Endometrial microvascular endothelial cells (primary cell): ENCODE measurements around the gene KIF17. TPM values are rescaled to one million over a fixed set of nuclear protein-coding genes. Genes with fewer than 3 reads are reported as not detected.

ENCODE experiments used
- in situ Hi-C: cut with HindIII; loops from 2 replicates; pipeline ENCODE4 v1.10.0; 2017; ENCODE audit warnings: low sequenced_read_pairs, low pct_unique_long_range_greater_than_20kb; ENCODE audit errors: inconsistent ontology term
- total RNA-seq: library from RNA; depleted of rRNA; stranded (reverse); fragments of >200 nt; gene quantifications from one replicate; pipeline ENCODE4 v1.2.3, GENCODE V29; 2015; ENCODE audit errors: inconsistent ontology term

Gene KIF17
- total RNA-seq, 1 donor from 2014 or later: 26.4 TPM

- in situ Hi-C loops: no loop called here
Measured at GRCh38 chr1:20716232-20716631, 1.6 kb downstream of the KIF17 start.

DNA sequence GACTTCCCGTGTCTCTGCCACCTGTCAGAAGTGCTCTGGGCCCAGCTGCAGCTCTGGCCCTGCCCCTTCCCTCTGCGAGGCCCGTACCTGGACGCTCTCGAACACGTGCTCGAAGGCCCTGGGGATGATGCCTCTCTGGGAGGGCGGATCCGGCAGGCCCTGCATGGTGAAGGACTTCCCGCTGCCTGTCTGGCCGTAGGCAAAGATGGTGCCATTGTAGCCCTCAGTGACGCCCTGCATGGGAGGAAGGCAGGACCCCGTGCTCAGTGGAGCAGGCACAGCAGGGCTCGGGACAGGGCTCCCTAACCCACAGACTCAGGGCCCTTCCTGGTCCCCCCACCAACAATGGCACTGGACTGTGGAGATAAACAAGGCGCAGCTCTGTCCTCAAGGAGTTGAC, 2.4 kb downstream of the KIF17 start:
- in situ Hi-C loops: no loop called here

- in situ Hi-C loops: no loop called here
Measured at GRCh38 chr1:20713440-20713839, 4.4 kb downstream of the KIF17 start.

DNA sequence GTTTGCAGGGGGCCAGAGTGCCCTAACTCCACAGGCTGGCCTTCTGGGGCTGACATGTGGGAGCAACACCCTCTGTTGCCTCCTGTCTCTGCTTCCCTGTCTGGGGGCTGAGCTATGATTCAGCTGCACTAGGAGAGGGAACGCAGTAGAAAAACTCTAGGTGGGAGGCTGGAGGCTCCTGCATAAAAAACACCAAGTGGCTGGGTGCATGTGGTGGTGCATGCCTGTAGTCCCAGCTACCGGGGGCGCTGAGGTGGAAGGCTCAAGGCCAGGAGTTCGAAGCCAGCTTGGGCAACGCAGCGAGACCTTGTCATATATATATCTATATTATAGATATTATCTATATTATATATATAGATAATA, 5.6 kb downstream of the KIF17 start:
- in situ Hi-C loops: no loop called here

DNA sequence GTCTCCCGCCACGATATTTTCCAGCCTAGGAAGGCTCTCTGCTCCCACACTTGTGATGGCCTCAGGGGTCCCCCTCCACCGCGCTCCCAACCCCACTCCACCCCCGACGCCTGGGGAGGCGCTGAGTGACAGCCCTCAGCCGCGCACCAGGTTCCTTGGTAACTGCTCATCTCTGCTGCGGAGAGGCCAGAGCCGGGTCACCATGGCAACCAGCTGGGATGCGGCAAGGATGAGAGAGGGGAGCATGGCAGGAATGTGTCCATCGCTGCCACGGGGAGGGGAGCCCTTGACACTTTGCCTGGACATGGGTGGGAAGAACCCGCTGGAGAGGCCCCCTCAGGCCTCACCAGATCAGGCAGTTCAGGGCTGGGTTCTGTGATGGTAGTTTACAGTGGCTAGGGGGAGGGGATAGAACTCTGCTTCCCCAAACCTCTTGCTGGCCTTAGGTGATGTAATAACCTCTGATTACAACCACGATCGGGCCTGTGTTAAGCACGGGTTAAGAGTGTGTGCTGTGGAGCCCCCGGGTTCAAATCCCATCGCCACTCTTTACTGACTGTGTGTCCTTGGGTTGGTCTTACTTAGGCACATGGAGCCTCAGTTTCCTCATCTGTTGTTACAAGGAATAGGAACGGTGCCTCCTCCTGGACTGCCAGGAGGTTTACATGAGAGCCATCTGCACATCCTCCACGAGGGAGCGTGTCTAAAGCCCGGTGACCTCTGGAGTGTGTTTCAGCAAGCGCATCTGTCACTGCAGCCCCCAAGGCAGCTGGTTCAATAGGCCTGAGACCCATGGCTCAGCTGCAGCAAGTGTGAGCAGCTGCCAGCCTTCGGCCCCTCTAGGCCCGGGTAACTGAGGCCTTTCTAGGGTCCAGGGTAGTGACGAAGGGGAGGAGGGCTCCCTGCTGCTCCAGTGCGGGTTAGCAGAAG, 6.3 kb downstream of the KIF17 start:
- in situ Hi-C loops: no loop called here

GRCh38 chr1:20710469-20711284, 7.1 kb downstream of the KIF17 start:
- in situ Hi-C loops: no loop called here

GRCh38 chr1:20709868-20710267, 7.9 kb downstream of the KIF17 start:
- in situ Hi-C loops: no loop called here

- in situ Hi-C loops: no loop called here
Measured at GRCh38 chr1:20708891-20709290, 8.9 kb downstream of the KIF17 start.

DNA sequence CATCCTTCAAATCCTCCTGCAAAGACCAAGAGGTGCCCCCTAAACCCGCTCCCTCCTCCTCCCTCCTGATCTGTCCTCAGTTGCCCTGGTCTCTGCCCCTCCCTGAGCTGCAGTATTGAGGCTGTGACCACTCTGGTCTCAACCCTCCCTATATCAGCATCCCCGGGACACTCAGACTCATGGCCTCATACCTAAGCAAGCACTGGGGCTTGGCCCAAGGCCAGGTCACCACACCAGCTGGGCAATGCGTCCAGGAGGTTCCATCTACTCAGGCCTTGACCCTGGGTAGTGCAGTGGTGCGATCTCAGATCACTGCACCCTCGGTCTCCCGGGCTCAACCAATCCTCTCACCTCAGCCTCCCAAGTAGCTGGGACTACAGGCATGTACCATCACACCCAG, 9.8 kb downstream of the KIF17 start:
- in situ Hi-C loops: no loop called here

DNA sequence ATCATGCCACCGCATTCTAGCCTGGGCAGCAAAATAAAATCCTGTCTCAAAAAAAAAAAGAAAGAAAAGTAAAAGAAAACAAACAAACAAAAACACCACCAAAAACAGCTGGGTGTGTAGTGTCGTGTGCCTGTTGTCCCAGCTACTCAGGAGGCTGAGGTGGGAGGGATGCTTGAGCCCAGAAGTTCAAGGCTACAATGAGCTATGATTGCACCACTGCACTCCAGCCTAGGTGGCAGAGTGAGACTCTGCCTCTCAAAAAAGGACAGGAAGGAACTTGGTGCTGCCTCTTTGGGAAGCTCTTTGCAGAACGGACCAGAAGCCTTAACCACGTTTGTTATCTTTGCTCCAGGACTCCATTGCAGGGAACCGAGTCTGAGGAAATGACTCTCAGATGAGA, 11.0 kb downstream of the KIF17 start:
- in situ Hi-C loops: no loop called here

DNA sequence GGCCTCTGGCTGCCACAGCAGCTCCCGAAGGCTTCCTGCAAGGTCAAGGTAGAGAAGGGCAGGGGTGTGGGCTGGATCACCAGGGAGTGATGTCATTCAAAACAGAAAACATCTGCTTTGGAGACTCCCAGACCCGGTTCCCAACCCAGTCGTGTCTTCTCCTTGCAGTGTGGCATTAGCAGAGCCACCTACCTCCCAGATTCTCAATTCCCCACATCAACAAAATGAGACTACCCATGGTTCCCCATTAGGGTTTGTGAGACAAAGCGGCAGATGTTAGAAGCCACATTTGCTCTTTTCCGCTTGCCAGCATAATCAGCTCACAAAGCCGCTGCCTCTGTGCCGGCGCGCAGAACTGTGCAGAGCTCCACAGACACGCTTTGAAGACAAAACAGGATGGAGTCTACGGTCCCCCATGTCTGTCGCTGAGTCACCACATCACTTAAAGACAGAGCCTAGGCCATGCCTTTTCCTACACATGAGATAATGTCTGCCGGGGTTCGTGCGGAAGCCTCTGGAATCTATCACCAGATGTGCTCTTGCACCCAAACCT, 12.5 kb downstream of the KIF17 start:
- in situ Hi-C loops: no loop called here

DNA sequence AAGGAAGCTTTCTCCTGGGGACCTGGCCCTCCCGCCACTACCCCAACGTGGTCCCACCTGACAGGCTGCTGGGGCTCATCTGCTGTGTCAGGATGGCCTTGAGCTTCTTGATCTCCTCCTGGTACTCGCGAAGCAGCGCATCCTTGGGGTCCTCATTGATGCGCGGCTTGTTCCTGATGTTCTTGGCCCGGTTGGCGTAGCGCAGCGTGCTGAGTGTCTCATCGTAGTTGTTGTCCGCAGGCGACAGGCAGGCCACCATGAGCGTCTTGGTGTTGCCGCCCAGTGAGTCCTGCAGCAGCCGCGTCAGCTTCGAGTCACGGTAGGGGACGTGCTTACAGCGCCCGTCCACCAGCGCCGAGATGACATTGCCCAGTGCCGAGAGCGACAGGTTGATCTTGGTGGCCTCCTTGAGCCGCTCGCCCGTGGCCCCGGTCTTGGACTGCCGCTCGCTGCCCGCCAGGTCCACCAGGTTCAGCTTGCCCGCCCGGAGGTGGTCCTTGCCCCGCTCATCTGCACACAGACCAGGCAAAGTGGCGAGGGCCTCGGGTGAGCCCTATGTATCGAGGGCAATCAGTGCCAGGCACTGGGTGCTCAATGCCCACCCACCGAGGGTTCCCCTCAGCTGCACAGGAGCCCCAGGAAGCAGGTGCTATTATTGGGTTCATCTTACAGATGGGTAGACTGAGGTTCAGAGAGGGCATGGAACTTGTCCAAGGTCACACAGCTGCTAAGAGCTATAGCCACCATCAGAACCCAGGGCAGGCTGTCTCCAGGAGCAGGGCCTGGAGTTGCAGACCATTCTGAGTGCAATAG, 13.2 kb downstream of the KIF17 start:
- in situ Hi-C loops: no loop called here

GRCh38 chr1:20703124-20703756, 14.6 kb downstream of the KIF17 start:
- in situ Hi-C loops: no loop called here

DNA sequence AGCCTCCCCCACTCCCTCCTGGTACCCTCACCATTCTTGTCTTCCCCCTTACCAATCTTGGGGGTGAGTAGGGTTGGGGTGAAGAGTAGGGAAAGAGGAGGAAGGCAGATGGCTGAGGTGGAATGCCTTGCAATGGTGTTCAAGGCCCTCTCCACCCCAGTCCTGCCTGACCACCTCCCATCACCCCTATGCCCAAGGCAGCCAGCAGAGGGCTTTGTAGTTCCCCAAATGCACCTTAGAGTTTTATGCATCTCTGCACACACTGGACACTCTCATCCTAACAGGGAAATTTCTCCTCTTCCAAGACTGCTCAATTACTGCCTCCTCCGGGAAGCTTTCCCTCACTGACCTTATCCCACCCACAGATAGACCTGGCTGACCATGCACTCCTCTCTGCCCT, 15.4 kb downstream of the KIF17 start:
- in situ Hi-C loops: no loop called here

- in situ Hi-C loops: no loop called here
Measured at GRCh38 chr1:20701847-20702246, 16.0 kb downstream of the KIF17 start.

- in situ Hi-C loops: no loop called here
Measured at GRCh38 chr1:20701446-20701845, 16.4 kb downstream of the KIF17 start.

- in situ Hi-C loops: no loop called here
Measured at GRCh38 chr1:20700636-20701215, 17.1 kb downstream of the KIF17 start.

DNA sequence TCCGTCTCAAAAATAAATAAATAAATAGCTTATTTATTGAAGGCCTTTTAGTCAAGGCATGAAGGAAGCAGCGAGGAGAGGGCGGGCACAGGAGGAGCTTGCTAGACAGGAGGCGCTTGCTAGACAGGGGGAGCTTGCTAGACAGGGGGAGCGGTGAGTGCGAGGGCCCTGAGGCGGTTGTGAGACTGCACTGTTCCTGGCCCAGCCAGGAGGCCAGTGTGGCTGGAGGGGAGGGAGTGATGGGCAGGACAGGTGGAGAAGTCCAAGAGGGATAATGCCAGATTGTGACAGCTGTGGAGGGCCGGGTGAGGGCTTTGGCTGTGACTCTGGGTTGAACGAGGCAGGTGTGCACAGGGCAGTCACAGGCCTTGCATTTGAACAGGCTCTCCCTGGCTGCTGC, 18.2 kb downstream of the KIF17 start:
- in situ Hi-C loops: no loop called here
